Left colon (tissue), 2 donors: ENCODE results near the gene TGFA. TPM values are rescaled to one million over a fixed set of nuclear protein-coding genes. Genes with fewer than 3 reads are reported as not detected.

ENCODE experiments used
- ATAC-seq: fragments of 200-7000 bp; cut with Tn5 transposase; one replicate; pipeline ENCODE4 v1.9.1; 2020; ENCODE audit warnings: mild to moderate bottlenecking, moderate library complexity
- DNase-seq, 2 donors: peaks; one replicate each; pipeline ENCODE4 v3.0.0-alpha.2; 2020
- intact Hi-C, 2 donors: fragments of 100-400 bp; cut with DNase I in 1 of 2; cut with micrococcal nuclease in 1 of 2; formaldehyde crosslinking; loops; one replicate each; pipeline versions ENCODE4 v1.11.2 to v1.14.0; 2022; cut with DNase I, micrococcal nuclease
- long read RNA-seq: library from polyadenylated mRNA; unstranded; transcript quantifications from one replicate; pipeline ENCODE4 v2.0.0, GENCODE V29; 2021
- total RNA-seq, 2 donors: library from RNA; stranded (reverse); fragmentation: NEBNext Ultra II Directional; extraction: Animal tissue kit (Norgen Biotek cat#: 25700); gene quantifications; one replicate each; pipeline ENCODE4 v1.2.1, GENCODE V29; 2021
- donor health status: DM: no; HTN: no; CAD: no.
- donor health status: DM: yes; HTN: yes; CAD: no.

TGFA gene
- 10 to 100 TPM; 30.5 to 30.8 TPM for total RNA-seq
- long read RNA-seq, full-length matches to known transcripts: 8 of 22 reads
- long read RNA-seq, partial matches to known transcripts: 1 of 22 reads
- long read RNA-seq, other reads (novel, unspliced or antisense): 13 of 22 reads

- DNase-seq (peak; percentile 86 to 89), ATAC-seq (peak; percentile 74)
- intact Hi-C loops: no loop called here
Observed at GRCh38 chr2:70553584-70554337, at the start of gene TGFA. TGFA (minus strand) TSS chr2:70553826; CDS start chr2:70553767, 59 bp downstream.

GRCh38 chr2:70603066-70603465, 49.4 kb upstream of the TGFA start:
- ATAC-seq: no peak
- no peak for DNase-seq
- intact Hi-C loops: no loop called here

GRCh38 chr2:70598197-70598596, 44.6 kb upstream of the TGFA start:
- intact Hi-C loops: no loop called here
- ATAC-seq: no peak

GRCh38 chr2:70596739-70597138, 43.1 kb upstream of the TGFA start:
- DNase-seq (peak; percentile 23 to 35), ATAC-seq (peak; percentile 98)
- intact Hi-C loops: no loop called here

More at GRCh38 chr2:70598197-70598596, 44.6 kb upstream of the TGFA start:
- DNase-seq: no peak

GRCh38 chr2:70596293-70596692, 42.7 kb upstream of the TGFA start:
- ATAC-seq (peak; percentile 61), DNase-seq (no peak)
- intact Hi-C loops: no loop called here

GRCh38 chr2:70583091-70583490, 29.5 kb upstream of the TGFA start:
- DNase-seq (no peak), ATAC-seq (no peak)
- intact Hi-C loops: no loop called here

GRCh38 chr2:70580352-70580751, 26.7 kb upstream of the TGFA start:
- DNase-seq (no peak), ATAC-seq (no peak)
- intact Hi-C loops: no loop called here

GRCh38 chr2:70574618-70575017, 21.0 kb upstream of the TGFA start:
- DNase-seq: no peak
- ATAC-seq: no peak
- intact Hi-C loops: no loop called here

GRCh38 chr2:70574109-70574508, 20.5 kb upstream of the TGFA start:
- DNase-seq (no peak), ATAC-seq (no peak)
- intact Hi-C loops: no loop called here

GRCh38 chr2:70570041-70570661, 16.5 kb upstream of the TGFA start:
- ATAC-seq (no peak), DNase-seq (no peak)
- intact Hi-C loops: no loop called here

- ATAC-seq (no peak), DNase-seq (no peak)
- intact Hi-C loops: no loop called here
Observed at GRCh38 chr2:70569559-70569958, 15.9 kb upstream of the TGFA start.

- no peak for DNase-seq
- ATAC-seq: no peak
- intact Hi-C loops: no loop called here
Observed at GRCh38 chr2:70566906-70567305, 13.3 kb upstream of the TGFA start.

- intact Hi-C loops: no loop called here
- DNase-seq: no peak
- ATAC-seq: no peak
Observed at GRCh38 chr2:70566464-70566863, 12.8 kb upstream of the TGFA start.

GRCh38 chr2:70565039-70565731, 11.6 kb upstream of the TGFA start:
- intact Hi-C loops: no loop called here
- DNase-seq (no peak), ATAC-seq (no peak)

GRCh38 chr2:70561893-70562292, 8.3 kb upstream of the TGFA start:
- intact Hi-C loops: no loop called here
- DNase-seq (no peak), ATAC-seq (no peak)

GRCh38 chr2:70560442-70560841, 6.8 kb upstream of the TGFA start:
- intact Hi-C loops: no loop called here
- DNase-seq: no peak
- no peak for ATAC-seq

GRCh38 chr2:70560040-70560439, 6.4 kb upstream of the TGFA start:
- intact Hi-C loops: no loop called here
- ATAC-seq (no peak), DNase-seq (no peak)

GRCh38 chr2:70558195-70558808, 4.7 kb upstream of the TGFA start:
- peak in 1 of 2 donors; percentile 14 for DNase-seq
- intact Hi-C loops: no loop called here
- no peak for ATAC-seq

GRCh38 chr2:70557171-70557838, 3.7 kb upstream of the TGFA start:
- peak; percentile 54 to 68 for DNase-seq
- ATAC-seq: peak; percentile 60
- intact Hi-C loops: no loop called here
